Occipital lobe (tissue), 2 donors: ENCODE data around the gene RFTN1. TPM values are rescaled to one million over a fixed set of nuclear protein-coding genes. Genes with fewer than 3 reads are reported as not detected.

Experiments used
- DNase-seq: peaks from one replicate; lab custom pipeline; 2025; lab: John Stamatoyannopoulos, UW
- total RNA-seq: library from RNA; depleted of rRNA; stranded (reverse); fragments of >200 nt; gene quantifications from one replicate; pipeline ENCODE4 v1.2.3, GENCODE V29; 2014

The RFTN1 gene
- total RNA-seq, 1 donor from 2014 or later: 6.4 TPM

GRCh38 chr3:16307832-16308531, 205.5 kb downstream of the RFTN1 start:
- DNase-seq: no peak

DNA sequence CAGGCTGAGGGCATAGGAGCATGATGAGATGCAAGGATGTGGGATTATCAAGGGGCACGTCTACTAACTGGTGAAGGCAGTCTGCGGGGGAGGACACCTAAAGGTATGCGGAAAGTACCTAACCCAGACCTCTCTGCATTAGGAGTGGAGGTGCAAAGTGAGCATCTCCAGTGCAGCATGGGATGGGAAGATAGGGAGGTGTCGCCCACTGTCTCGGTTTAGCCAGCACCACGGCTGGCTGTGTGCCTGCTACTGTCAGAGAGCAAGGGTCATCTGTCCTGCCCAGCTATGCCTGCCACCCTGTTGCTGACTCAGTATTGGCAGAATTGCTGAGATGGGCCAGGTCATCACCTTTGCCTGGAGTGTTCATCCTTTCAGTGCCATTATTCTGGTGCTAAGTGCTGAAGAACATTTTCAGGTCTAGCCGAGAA, 208.4 kb downstream of the RFTN1 start:
- no peak for DNase-seq

GRCh38 chr3:16304061-16305010, 209.2 kb downstream of the RFTN1 start:
- DNase-seq: no peak

DNA sequence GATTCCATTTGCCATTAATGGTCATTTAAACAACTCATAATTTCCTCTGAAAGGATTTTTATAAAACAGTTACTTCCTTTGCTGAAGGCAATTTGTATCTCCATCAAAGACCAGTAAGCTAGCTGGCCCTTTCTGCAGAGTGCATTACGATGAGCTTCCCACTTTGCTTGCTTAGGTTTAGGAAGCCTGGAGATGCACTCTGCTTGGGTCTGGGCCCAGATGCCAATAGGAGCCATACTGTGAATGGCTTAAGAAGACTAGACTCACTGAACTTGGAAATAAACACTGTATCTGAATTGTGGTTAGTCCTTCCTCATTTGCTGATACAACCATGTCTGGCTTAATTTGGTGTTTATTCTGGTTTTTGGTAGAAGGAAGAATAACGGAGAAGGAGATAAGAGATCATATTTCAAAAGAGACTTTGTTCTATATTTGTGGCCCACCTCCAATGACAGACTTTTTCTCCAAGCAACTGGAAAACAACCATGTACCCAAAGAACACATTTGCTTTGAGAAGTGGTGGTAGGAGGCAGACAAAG, 210.4 kb downstream of the RFTN1 start:
- no peak for DNase-seq

DNA sequence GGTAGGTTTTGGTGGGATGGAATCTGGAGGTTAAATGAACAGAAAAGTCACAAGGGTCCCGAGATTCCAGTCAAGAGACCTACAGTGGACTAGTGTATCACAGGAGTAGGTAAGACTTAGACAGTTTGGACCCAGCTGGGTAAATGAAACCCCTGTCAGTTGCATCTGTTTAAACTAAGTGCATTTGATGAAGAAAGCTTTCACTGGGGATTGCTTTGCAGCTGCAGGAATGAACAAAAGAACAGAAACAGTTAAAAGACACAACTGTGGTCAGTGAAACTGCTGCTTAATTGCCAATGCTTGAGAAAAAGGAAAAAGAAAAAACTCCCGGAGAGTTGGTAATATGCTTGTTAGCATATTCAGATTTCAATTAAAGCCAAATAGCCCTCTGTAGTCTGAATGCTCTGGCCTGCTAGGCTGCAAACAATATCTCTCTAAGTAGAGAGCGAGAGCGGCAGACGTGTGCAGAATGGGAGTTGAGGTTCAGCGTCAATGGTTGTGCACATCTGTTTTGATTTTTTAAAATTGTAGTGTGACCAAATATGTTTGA, 211.3 kb downstream of the RFTN1 start:
- DNase-seq: no peak

GRCh38 chr3:16301507-16301906, 212.0 kb downstream of the RFTN1 start:
- no peak for DNase-seq

GRCh38 chr3:16300881-16301359, 212.6 kb downstream of the RFTN1 start:
- DNase-seq: no peak

GRCh38 chr3:16300307-16300706, 213.2 kb downstream of the RFTN1 start:
- DNase-seq: no peak

DNA sequence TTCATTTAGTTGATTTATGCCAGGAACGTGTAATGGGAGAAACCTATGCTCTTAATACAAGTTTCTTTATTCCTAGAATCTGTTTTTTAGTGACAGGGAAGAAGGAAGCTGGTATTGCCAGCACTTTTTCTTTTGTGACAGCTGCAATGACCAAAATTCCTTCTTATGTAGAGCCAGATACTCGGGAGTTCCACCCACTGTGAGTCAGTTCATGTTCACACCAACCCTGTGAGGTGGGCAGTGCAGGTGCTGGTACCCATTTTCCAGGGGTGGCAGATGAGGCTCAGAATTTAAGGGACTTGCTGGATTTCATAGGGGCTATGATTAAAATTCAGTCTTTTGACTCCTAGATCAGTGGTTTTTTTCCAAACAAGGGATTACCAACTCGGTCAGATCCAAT, 213.8 kb downstream of the RFTN1 start:
- DNase-seq: no peak

GRCh38 chr3:16298891-16299290, 214.6 kb downstream of the RFTN1 start:
- DNase-seq: no peak

GRCh38 chr3:16297997-16298885, 215.3 kb downstream of the RFTN1 start:
- no peak for DNase-seq

GRCh38 chr3:16295298-16295890, 218.1 kb downstream of the RFTN1 start:
- no peak for DNase-seq

- no peak for DNase-seq
Measured at GRCh38 chr3:16294844-16295243, 218.7 kb downstream of the RFTN1 start.

DNA sequence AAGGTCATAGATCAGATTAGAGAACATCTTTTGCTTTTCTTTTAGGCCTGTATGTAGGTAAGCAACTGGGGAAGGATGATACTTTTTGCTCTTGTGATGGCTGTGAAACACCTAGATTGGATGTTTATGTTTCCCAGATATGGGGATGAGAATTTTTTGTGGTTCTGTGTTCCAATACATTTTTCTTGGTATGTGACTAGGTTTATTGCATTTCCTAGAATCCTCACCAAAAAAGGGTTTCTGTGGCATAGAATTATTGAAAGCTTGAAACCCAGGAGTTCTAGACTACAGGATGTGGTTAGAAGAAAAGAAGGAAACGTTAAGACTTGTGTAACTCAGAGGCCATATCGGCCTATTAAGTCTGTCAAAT, 222.7 kb downstream of the RFTN1 start:
- DNase-seq: no peak

GRCh38 chr3:16290007-16290826, 223.3 kb downstream of the RFTN1 start:
- DNase-seq: no peak

- no peak for DNase-seq
Measured at GRCh38 chr3:16289144-16289889, 224.2 kb downstream of the RFTN1 start.

- DNase-seq: no peak
Measured at GRCh38 chr3:16288664-16289063, 224.8 kb downstream of the RFTN1 start.

DNA sequence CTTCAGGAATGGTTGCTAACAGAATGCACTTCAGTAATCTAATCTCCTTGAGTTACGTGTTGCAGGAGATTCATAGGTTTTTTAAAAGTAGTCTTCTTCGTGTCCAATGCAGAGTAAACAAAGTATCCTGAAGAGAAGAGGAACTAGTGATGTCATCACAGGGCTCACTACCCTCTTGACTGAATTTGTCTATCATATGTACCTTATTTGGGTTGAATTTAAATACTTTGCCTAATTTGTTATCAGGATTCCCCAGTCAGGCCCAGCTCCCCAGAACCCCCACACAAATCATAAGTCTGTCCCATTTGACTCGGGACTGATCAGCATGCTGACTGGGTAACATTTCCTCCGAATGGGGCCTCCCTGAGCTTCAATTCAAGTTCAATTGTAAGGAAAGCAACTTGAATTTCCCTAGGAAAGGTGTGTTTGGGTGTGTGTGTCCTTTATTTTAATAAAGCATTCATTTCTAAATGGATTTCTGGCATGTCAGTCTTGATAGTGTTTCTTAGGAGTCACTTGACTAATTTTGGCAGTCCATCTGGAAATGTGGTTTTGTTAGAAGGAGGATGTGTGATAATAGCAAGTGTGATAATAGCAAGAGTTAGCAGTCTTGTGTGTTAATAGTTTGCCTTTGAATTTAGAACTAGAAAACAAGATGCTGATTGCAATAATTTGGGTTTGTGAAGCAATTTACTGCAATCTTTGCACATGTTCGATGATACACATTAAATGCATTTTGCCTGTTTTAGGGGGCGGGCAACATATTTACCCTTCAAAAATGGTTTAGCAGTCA, 226.6 kb downstream of the RFTN1 start:
- no peak for DNase-seq
